ENCODE results near the gene ELF1.

GRCh38 chr13:40911341-40911740, 107.8 kb downstream of the ELF1 start:
- TF ChIP-seq CTCF (IDR thresholded peaks at IDR 0.05): no peak
- TF ChIP-seq POLR2A (IDR thresholded peaks at IDR 0.05): no peak

Data from ovary (tissue), 3 donors.